PC-9 (cell line): Measurements from ENCODE around the gene DPH6. TPM values are rescaled to one million over a fixed set of nuclear protein-coding genes. Genes with fewer than 3 reads are reported as not detected.

Source experiments
- BruUV-seq: library from RNA; stranded (reverse); fragments of 400-500 nt; replicated peaks from 2 replicates; lab custom pipeline; 2021; lab: Mats Ljungman, UMichigan
- CTCF ChIA-PET: fragments of 300-600 bp; sonication (Branson Sonifier 250); formaldehyde crosslinking; loops from one replicate; lab custom pipeline; 2022; ENCODE audit warnings: antibody characterized with exemption; lab: Charles Lee
- POLR2A ChIA-PET: fragments of 300-600 bp; sonication (Branson Sonifier 250); formaldehyde crosslinking; loops from one replicate; lab custom pipeline; 2022; ENCODE audit warnings: antibody characterized with exemption; ENCODE audit not compliant: unreplicated experiment; lab: Charles Lee
- DNase-seq, 2 experiments: peaks; one replicate each; pipeline versions ENCODE4 v3.0.0 to v3.0.0-alpha.2; 2015 to 2022; ENCODE audit warnings: mixed read lengths in 1 of 2
- H2AFZ ChIP-seq: fragments of 200-600 bp; sonication (generic); 2 replicates; pipeline ENCODE4 v1.8.1; 2017; ENCODE audit warnings: antibody characterized with exemption
- H3F3A ChIP-seq: fragments of 200-600 bp; sonication (generic); 2 replicates; pipeline ENCODE4 v1.8.1; 2017; ENCODE audit warnings: antibody characterized with exemption, mild to moderate bottlenecking, low read depth; ENCODE audit not compliant: insufficient read depth
- H3K27ac ChIP-seq: fragments of 200-600 bp; sonication (generic); 2 replicates; pipeline ENCODE4 v1.6.1; 2016; ENCODE audit warnings: mixed run types
- H3K27me3 ChIP-seq: fragments of 200-600 bp; sonication (generic); 2 replicates; pipeline ENCODE4 v1.6.1; 2016; ENCODE audit warnings: low read depth, mixed run types; ENCODE audit not compliant: insufficient read depth
- H3K36me3 ChIP-seq: fragments of 200-600 bp; sonication (generic); 2 replicates; pipeline ENCODE4 v1.6.1; 2016; ENCODE audit warnings: low read depth, mixed run types
- H3K4me1 ChIP-seq: fragments of 200-600 bp; sonication (generic); replicated peaks from 2 replicates; pipeline ENCODE4 v1.6.1; 2016; ENCODE audit warnings: mixed run types; ENCODE audit not compliant: insufficient read depth
- H3K4me2 ChIP-seq: fragments of 200-600 bp; sonication (generic); 2 replicates; pipeline ENCODE4 v1.6.1; 2017; ENCODE audit warnings: mixed run types
- H3K4me3 ChIP-seq: fragments of 200-600 bp; sonication (generic); 2 replicates; pipeline ENCODE4 v1.6.1; 2016; ENCODE audit warnings: mixed run types
- H3K79me2 ChIP-seq: fragments of 200-600 bp; sonication (generic); 2 replicates; pipeline ENCODE4 v1.6.1; 2017; ENCODE audit warnings: low read depth, mixed run types
- H3K9me2 ChIP-seq: fragments of 200-600 bp; sonication (generic); 2 replicates; pipeline ENCODE4 v1.8.1; 2017; ENCODE audit warnings: mild to moderate bottlenecking; ENCODE audit not compliant: insufficient read depth
- H3K9me3 ChIP-seq: fragments of 200-600 bp; sonication (generic); 2 replicates; pipeline ENCODE4 v1.8.1; 2016; ENCODE audit warnings: low read depth; ENCODE audit not compliant: insufficient read depth
- H4K20me1 ChIP-seq: fragments of 200-600 bp; sonication (generic); 2 replicates; pipeline ENCODE4 v1.8.1; 2017; ENCODE audit not compliant: insufficient read depth
- CTCF ChIP-seq: fragments of 200-600 bp; sonication (generic); conservative IDR thresholded peaks from 2 replicates; pipeline ENCODE4 v1.6.1; 2017; ENCODE audit warnings: mixed run types, antibody characterized with exemption, mild to moderate bottlenecking, moderate library complexity
- EZH2 ChIP-seq: fragments of 200-600 bp; sonication (generic); IDR thresholded peaks from 2 replicates; pipeline ENCODE4 v1.8.0; 2017; ENCODE audit warnings: antibody characterized with exemption, low read depth
- intact Hi-C: fragments of 100-400 bp; cut with micrococcal nuclease; formaldehyde crosslinking; loops from one replicate; pipeline ENCODE4 v1.10.0; 2022; ENCODE audit not compliant: unreplicated experiment
- total RNA-seq: library from RNA; stranded (reverse); gene quantifications from 2 replicates; pipeline ENCODE4 v1.2.3, GENCODE V29; 2021

Gene DPH6
- total RNA-seq, 1 experiment from 2014 or later: 14.8 TPM

DNA sequence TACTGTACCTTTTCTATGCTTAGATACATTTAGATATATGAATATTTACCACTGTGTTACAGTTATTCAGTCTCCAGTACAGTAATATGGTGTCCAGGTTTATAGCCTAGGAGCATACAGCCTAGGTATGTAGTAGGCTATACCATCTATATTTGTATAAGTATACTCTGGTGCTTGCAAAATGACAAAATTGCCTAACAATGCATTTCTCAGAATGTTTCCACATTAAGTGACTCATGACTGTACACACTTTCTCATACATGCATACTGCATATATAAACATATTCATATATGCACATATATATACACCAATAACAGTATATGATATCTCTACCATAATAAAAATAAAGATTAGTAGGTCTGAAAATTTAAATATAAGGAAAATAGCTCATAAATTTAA is 169.3 kb downstream of the DPH6 start:
- no TSS peak for BruUV-seq
- Histone ChIP-seq H3K36me3 (no peaks in the 10 kb centered on the region), H2AFZ (no peak overlapping the region), H4K20me1 (no peaks in the 10 kb centered on the region), H3K4me1 (no peaks in the 10 kb centered on the region), H3F3A (no peaks in the 10 kb centered on the region), H3K4me2 (no peak overlapping the region), H3K27ac (no peak overlapping the region), H3K27me3 (no peaks in the 10 kb centered on the region), H3K9me3 (no peaks in the 10 kb centered on the region), H3K79me2 (no peaks in the 10 kb centered on the region), H3K9me2 (no peaks in the 10 kb centered on the region), H3K4me3 (no peak overlapping the region)
- intact Hi-C loops: no loop called here
- no peak for DNase-seq
- POLR2A ChIA-PET: interaction anchor here (0.7 kb wide), 1 partner anchor 45 kb away, joined by 3 read pairs; no protein-coding TSS in a partner anchor
- CTCF ChIA-PET: no interaction called here
- no peak for TF ChIP-seq EZH2
- no peak for TF ChIP-seq CTCF

- no peak for TF ChIP-seq CTCF
- no peak for TF ChIP-seq EZH2
- intact Hi-C loops: loop anchor here (5.0 kb wide), 1 partner anchor 68 kb away; no protein-coding TSS in a partner anchor
- H3K9me3 ChIP-seq: no peaks in the 10 kb centered on the region
- no peak for DNase-seq
- no peak overlapping the region for H3K27ac ChIP-seq
- H3K36me3 ChIP-seq: no peaks in the 10 kb centered on the region
- ChIA-PET POLR2A (no interaction called here), CTCF (no interaction called here)
- no peaks in the 10 kb centered on the region for H3K4me1 ChIP-seq
- H3K4me3 ChIP-seq: no peak overlapping the region
- no peaks in the 10 kb centered on the region for H3K9me2 ChIP-seq
- H3K27me3 ChIP-seq: no peaks in the 10 kb centered on the region
- no TSS peak for BruUV-seq
- H2AFZ ChIP-seq: no peak overlapping the region
- no peak overlapping the region for H3K4me2 ChIP-seq
- H3F3A ChIP-seq: no peaks in the 10 kb centered on the region
- H3K79me2 ChIP-seq: no peaks in the 10 kb centered on the region
- no peaks in the 10 kb centered on the region for H4K20me1 ChIP-seq
Observed at GRCh38 chr15:35374661-35375060, 171.3 kb downstream of the DPH6 start.

DNA sequence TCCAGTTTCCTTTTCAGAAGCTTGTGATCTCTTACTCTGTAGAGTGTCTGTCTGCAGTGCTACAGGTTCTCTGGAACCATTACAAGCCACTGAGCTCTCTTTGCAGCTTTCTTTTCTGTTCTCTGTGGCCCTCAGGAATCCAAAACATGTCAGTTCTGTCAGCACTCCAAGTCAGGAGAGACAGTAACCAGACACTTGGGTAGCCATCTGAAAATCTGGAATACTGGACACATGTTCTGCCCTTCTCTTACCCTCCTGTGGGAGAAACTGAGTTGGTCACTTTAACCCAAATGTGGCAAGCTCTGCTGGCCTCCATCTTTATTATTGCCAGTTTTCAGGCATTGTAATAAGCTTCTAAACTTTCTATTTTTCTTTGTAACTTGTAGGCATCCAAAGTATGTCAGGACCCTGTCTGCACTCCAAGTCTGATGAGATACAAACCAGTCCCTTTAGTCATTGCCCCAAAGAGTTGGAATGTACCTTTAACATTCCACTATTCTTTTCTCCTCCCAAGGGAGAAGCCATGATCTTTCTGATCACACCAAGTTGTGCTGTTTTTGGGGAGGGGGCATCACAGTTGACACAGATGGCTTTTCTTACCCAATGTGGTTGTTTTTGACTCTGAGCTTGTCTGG is 183.7 kb downstream of the DPH6 start:
- POLR2A ChIA-PET: no interaction called here
- TF ChIP-seq CTCF: no peak
- TF ChIP-seq EZH2: no peak
- H3F3A ChIP-seq: no peaks in the 10 kb centered on the region
- H2AFZ ChIP-seq: no peak overlapping the region
- no peaks in the 10 kb centered on the region for H3K79me2 ChIP-seq
- no peak for DNase-seq
- intact Hi-C loops: no loop called here
- no peaks in the 10 kb centered on the region for H3K9me2 ChIP-seq
- H3K4me1 ChIP-seq: no peaks in the 10 kb centered on the region
- no peaks in the 10 kb centered on the region for H3K27me3 ChIP-seq
- no peaks in the 10 kb centered on the region for H4K20me1 ChIP-seq
- H3K36me3 ChIP-seq: no peaks in the 10 kb centered on the region
- CTCF ChIA-PET: no interaction called here
- H3K27ac ChIP-seq: no peak overlapping the region
- BruUV-seq: no TSS peak
- no peak overlapping the region for H3K4me2 ChIP-seq
- H3K4me3 ChIP-seq: no peak overlapping the region
- H3K9me3 ChIP-seq: no peaks in the 10 kb centered on the region; the same call in 1 of the 2 replicates
